ENCODE results near the gene SRI. TPM values are rescaled to one million over a fixed set of nuclear protein-coding genes. Genes with fewer than 3 reads are reported as not detected.
"Not testable (repeated sequence)": the region's sequence is repeated elsewhere in the genome, so short reads cannot be mapped to it uniquely, and the experiment has no call there.

Gene SRI
- total RNA-seq, 2 experiments from 2014 or later = 110 to 117 TPM

- Mint-ChIP-seq H3K4me1 (ENCODE audit: low read depth) (no peaks in the 10 kb centered on the region), H3K27me3 (ENCODE audit: low read depth) (peaks cover 2% of the 10 kb centered on the region), H3K27ac (no peak overlapping the region), H3K9me3 (ENCODE audit: insufficient read depth) (no peaks in the 10 kb centered on the region), H3K36me3 (ENCODE audit: low read depth) (no peaks in the 10 kb centered on the region), H3K4me3 (no peak overlapping the region)
- no peak for DNase-seq
- ATAC-seq = no peak
- POLR2A ChIA-PET = no interaction called here
- CTCF ChIA-PET = interaction anchor here (1.4 kb wide), 1 partner anchor 56 kb away, joined by 4 read pairs; no protein-coding TSS in a partner anchor
These were observed 52.1 kb downstream of the SRI start for GRCh38 chr7:88167721-88168120.

GRCh38 chr7:88167223-88167622 is 52.6 kb downstream of the SRI start:
- DNase-seq (no peak), ATAC-seq (no peak)
- no peak overlapping the region for H3K27ac Mint-ChIP-seq
- CTCF ChIA-PET = interaction anchor here (1.4 kb wide), 1 partner anchor 56 kb away, joined by 4 read pairs; no protein-coding TSS in a partner anchor
- no peaks in the 10 kb centered on the region for H3K4me1 Mint-ChIP-seq (ENCODE audit: low read depth)
- H3K36me3 Mint-ChIP-seq (ENCODE audit: low read depth) = no peaks in the 10 kb centered on the region
- POLR2A ChIA-PET = no interaction called here
- H3K9me3 Mint-ChIP-seq (ENCODE audit: insufficient read depth) = no peaks in the 10 kb centered on the region
- no peak overlapping the region for H3K4me3 Mint-ChIP-seq
- peaks cover 2% of the 10 kb centered on the region for H3K27me3 Mint-ChIP-seq (ENCODE audit: low read depth)

DNA sequence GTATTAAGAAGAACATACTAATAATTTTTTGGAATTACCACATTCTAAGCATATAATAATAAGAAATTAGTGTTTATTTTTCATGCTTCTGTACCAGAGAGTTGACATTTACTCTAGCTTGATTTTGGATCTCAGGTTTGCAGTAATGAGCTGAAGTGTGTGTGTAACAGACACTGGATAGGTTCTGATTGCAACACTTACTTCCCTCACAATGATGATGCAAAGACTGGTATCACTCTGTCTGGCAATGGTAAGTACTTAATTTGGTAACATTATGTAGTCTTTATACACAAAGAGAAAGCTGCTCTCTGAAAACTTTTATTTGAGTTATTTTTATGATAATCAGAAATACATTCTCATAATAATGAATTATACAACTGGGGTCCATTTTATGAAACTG is 54.1 kb downstream of the SRI start:
- H3K27me3 Mint-ChIP-seq (ENCODE audit: low read depth) = peaks cover 2% of the 10 kb centered on the region
- ATAC-seq = no peak
- CTCF ChIA-PET = interaction anchor here (1.2 kb wide), 1 partner anchor 54 kb away, joined by 3 read pairs; no protein-coding TSS in a partner anchor

DNA sequence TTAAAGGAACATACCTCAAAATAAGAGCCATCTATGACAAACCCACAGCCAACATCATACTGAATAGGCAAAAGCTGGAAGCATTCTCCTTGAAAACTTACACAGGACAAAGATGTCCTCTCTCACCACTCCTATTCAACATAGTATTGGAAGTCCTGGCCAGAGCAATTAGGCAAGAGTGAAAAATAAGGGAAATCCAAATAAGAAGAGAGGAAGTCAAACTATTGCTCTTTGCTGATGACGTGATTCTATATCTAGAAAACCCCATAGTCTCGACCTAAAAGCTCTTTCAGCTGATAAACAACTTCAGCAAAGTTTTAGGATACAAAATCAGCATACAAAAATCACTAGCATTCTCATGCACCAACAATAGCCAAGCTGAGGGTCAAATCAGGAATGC is 60.1 kb downstream of the SRI start:
- H3K9me3 Mint-ChIP-seq (ENCODE audit: insufficient read depth); H3K27ac Mint-ChIP-seq; ATAC-seq; H3K27me3 Mint-ChIP-seq (ENCODE audit: low read depth); POLR2A ChIA-PET; H3K36me3 Mint-ChIP-seq (ENCODE audit: low read depth); DNase-seq; H3K4me1 Mint-ChIP-seq (ENCODE audit: low read depth); CTCF ChIA-PET; H3K4me3 Mint-ChIP-seq: not testable (repeated sequence)

More for the DNA sequence above, 54.1 kb downstream of the SRI start:
- no peaks in the 10 kb centered on the region for H3K4me1 Mint-ChIP-seq (ENCODE audit: low read depth)
- POLR2A ChIA-PET = no interaction called here
- no peak overlapping the region for H3K4me3 Mint-ChIP-seq
- no peaks in the 10 kb centered on the region for H3K36me3 Mint-ChIP-seq (ENCODE audit: low read depth)
- no peak for DNase-seq
- H3K27ac Mint-ChIP-seq = no peak overlapping the region
- no peaks in the 10 kb centered on the region for H3K9me3 Mint-ChIP-seq (ENCODE audit: insufficient read depth)

DNA sequence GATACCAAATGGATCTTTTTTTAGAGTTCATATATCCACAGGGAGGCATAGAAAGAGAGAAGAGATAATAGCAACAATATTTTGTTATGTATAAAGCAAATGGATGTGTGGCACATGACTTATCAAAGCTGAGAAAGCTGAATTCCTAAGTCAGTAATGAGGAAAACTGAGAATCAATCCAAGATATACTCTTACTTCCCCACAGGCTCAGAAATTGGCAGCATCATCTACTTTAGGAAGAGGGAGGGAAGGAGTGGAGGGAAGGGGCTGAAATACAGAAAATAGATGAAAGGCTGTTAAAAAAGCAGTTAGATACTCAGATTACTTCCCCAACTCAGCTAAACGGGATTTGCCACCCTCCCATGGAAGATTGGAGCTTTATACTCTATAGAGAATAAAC is 63.5 kb downstream of the SRI start:
- Mint-ChIP-seq H3K27ac (no peak overlapping the region), H3K27me3 (ENCODE audit: low read depth) (no peaks in the 10 kb centered on the region), H3K9me3 (ENCODE audit: insufficient read depth) (peaks cover 9% of the 10 kb centered on the region), H3K4me1 (ENCODE audit: low read depth) (no peaks in the 10 kb centered on the region), H3K4me3 (no peak overlapping the region), H3K36me3 (ENCODE audit: low read depth) (no peaks in the 10 kb centered on the region)
- ATAC-seq (no peak), DNase-seq (no peak)
- CTCF ChIA-PET = no interaction called here
- POLR2A ChIA-PET = no interaction called here

DNA sequence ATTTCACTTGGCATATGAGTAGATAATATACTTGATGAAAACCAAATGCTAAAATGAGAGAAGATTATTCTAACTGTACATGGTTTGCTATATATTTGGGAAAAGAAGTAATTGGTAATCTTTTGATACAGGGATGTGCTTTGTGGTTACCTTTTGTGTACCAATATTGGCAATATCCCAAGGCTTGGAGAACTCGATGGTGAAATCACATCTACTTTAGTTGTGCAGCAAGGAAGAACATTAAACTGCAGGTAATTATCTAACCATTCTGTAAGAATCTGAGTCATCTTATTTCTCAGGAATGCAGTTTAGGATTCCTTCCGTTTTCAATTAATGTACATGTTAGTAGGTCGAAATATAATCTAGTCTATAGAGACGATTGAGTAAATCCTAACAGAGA is 64.1 kb downstream of the SRI start:
- Mint-ChIP-seq H3K27me3 (ENCODE audit: low read depth) (no peaks in the 10 kb centered on the region), H3K4me1 (ENCODE audit: low read depth) (no peaks in the 10 kb centered on the region), H3K4me3 (no peak overlapping the region), H3K27ac (no peak overlapping the region), H3K9me3 (ENCODE audit: insufficient read depth) (peaks cover 9% of the 10 kb centered on the region), H3K36me3 (ENCODE audit: low read depth) (no peaks in the 10 kb centered on the region)
- DNase-seq (no peak), ATAC-seq (no peak)
- POLR2A ChIA-PET = no interaction called here
- CTCF ChIA-PET = no interaction called here

Other genes with a start within 250 kb of the SRI start
- gene STEAP4, start 86.9 kb upstream of the SRI start, total RNA-seq = not detected